CD4-positive, alpha-beta T cell treated with Interleukin-1 beta for 1 hour (primary cell): ENCODE data around the gene CHIC2.

Experiments
- DNase-seq, 2 donors: peaks; one replicate each; pipeline ENCODE4 v3.0.0-alpha.2; 2020 to 2022

Gene CHIC2

DNA sequence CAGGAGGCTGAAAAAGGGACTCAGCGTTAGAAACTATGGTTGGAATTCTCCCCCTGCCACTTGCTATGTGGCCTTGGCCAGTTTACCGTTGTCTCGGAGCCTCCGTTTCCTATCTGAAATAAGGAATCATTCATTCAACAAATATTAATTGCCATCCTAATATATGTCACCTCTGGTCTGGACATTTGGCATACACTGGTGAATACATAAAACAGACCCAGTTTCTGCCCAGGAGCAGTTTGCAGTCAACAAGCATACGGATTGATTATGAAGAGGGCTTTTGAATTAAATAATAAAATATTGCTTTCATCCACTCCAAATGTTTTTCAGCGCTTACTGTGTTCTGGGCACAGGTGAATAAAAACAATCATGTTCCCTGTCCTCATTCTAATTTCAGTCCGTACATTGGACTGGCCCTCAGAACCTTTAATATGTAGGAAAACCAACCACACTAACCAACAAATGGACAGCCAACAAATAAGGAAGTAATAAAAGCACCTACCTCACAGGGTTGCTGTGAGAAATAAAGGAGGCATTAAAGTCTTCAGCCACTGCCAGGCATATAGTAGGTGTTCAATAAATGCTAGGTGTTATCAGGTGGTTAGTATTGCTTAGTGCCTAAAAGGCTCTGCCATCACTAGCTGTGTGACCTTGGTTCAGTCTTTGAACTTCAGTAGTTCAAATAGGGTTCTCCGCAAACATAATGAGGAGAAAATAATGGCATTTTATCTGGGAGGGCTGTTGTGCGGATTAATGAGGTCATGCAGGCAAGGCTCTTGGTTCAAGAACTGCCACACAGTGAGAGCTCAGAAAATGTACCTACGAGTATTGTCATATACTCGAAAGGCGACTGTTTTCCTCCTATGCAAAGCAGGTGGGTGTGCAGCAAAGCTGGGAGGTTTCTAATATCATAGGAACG is 28.3 kb upstream of the CHIC2 start:
- no peak for DNase-seq

DNA sequence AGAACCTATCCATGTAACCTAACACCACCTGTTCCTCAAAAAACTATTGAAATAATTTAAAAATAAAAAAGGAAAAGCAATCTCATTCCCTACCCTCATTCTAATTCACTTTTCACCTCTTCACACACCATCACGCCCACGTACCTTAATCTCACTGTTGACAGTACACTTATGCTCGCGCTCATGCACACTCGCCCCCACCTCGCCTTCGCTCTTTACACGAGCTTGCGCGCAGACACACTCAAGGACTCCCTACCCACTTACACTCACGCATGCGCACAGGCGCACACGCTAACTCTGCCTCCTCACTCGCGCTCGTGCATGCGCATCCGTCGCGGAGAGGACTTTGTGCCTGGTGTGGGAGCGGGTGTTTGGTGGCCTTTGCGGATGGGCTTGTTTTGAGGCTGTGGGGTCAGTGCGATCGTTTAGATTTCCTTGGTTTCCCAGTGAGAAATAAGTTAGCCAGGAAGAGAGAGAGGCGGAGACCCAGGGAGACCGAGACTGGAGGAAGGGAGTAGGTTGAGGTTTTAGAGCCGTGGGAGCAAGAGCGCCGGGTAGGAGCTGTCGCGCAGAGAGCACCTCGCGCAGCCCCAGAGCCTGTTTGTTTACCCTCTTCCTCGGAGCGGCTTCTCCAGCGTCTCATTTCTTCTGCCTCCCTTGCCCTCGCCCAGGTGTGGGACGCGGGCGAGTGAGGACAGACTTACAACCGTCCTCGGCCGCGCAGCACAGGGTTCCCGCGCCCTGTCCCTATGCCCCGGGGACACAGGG is 27.4 kb upstream of the CHIC2 start:
- DNase-seq: peak; percentile 84 to 88

DNA sequence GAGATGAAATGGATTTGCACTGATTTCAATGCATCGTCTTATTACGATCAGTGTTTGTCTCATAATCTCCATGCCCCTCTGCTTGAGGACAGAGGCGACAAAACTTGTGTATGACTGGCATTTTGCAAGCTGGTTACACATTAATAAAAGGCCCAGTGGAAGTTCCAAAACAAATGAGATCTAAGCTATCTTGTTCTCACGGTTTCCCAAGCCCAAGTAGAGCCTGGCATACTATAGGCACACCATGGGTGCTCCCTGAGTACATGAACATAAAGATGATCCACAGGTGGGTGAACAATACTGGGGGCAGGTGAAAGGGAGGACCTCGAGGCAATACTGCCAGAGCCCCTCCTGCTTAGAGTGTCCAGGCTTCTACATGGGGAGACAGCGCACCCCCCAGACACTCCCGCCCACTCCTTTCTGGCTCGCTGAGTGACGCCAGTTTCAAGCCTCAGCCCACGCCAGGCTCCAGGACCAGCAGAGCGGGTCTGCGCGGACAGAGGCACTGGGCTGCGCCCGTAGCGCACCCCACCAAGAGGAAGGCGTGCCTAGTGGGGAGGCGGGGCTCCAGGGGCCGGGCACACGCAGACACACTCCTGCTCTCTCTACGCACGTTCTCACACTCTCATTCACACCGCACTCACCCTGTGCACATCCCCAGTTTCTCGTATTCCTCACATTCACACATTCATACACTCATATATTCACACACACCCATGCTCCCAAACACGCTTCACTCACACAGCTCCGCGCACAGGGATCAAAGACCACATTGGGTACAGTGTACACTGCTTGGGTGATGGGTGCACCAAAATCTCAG is 26.6 kb upstream of the CHIC2 start:
- peak; percentile 27 to 35 for DNase-seq

DNA sequence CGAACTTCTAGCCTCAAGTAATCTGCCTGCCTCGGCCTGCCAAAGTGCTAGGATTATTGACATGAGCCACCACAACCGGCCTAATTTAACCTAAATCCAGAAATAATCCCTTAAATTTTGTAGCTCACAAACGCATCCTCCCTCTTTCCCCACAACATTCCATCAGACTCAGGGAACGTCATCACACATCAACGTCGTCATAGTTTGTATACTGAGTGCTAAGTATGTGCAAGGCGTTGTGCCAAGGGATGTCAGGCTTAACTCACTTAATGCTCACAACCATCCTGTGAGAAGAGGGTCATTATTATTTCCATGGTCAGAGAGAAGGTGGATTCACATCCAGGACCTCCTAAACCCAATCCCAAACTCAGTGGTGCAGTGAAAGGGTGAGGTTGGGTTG is 26.0 kb upstream of the CHIC2 start:
- no peak for DNase-seq

DNA sequence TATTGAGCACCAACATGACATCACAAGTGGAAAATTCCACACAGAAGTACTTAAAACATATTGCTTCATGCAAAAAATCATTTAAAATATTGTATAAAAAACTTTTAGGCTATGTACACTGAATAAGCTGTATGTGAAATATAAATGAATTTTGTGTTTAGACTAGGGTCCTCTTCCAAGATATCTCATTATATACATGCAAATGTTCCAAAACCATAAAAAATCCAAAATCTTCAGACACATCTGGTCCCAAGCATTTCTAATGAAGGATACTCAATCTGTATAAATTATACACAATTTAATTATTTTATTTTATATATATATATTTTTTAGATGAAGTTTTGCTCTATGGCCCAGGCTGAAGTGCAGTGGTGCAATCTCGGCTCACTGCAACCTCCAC is 25.5 kb upstream of the CHIC2 start:
- DNase-seq: no peak

DNA sequence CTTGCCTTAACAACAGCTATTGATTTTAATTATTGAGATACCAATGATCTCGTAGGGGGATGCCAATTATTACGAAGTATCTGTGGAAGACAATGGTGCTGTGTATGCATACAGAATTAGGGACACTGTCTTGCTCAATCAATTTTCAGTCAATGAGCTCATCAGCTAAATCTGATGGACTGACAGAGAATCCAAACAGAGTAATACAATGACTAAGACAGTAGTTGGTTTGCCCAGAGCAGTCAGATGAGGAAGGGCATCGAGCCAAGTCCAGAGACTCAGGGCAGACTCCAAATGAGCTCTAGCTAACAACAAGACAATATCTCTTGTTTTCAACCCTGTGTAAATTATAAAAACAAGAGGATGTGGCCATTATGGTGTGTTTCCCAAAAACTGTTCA is 20.9 kb upstream of the CHIC2 start:
- no peak for DNase-seq

DNA sequence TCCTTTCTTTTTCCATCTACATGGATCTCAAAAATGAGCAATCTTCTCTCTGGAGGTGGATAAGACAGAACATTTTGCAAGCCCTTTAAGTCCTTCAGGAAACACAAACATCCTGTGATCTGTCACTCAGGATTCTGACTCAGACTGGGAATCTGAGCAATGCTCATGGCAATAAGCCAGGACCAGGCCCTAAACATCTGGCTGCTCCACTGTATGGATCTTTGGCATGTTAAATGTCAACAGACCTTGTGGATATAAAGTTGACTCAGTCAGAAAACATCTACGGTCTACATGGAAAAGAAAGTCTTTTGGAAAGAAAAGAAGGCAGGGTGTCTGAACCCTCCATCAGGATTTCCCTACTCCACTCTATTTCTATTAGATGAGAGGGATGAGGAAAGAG is 17.8 kb upstream of the CHIC2 start:
- DNase-seq: no peak

DNA sequence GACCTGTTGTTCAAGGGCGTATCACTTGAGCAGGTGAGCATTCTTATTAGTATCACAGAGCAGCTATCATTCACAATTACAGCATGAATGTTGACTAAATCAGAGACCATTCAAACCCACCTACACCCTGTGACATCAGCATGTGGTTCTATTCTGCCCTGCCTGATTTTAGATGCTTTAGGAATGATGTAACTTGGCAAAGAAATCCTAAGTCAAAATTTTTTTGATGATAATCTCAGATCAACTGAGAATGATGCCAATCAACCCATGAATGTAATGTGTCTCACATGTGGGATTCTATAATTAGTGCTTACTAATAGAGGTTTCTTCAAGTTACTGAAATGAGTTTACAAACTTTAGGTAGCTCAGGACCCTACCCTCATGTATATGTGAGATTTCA is 13.4 kb upstream of the CHIC2 start:
- DNase-seq: no peak

DNA sequence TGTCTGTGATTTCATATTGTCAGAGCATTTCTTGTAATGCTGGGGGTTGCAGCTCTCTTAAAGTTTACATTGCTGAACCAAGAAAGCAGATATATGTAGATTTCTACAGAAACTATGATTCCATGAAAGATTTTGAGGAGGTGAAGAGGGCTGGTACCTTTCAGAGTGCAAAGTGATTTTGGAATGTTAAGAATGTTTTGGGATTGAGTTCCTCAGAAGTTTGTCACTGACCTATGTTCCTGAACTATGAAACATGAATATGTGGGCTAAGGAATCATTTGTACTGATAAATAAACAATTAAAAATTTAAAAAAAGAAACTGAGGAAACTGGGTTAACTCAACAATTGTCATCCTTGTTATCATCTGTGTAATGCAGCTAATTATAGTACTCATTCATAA is 12.3 kb upstream of the CHIC2 start:
- no peak for DNase-seq

DNA sequence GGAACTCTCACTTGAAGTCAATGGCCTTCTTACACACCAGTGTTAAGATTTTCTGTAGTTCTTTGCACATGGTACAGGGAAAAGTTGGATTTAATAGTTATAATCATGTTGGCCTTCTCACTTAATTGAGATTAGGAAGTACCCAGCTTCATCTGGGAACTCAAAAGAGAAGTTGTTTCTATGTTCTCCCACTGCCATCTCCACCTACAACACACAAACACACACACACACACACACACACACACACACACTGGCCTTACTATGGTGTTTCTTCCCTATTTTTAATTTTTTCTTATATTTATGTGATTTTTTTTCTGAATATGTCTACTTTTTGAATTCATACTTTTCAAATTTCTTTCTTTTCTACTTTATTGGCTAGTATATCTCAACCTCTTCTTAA is 10.0 kb upstream of the CHIC2 start:
- no peak for DNase-seq

DNA sequence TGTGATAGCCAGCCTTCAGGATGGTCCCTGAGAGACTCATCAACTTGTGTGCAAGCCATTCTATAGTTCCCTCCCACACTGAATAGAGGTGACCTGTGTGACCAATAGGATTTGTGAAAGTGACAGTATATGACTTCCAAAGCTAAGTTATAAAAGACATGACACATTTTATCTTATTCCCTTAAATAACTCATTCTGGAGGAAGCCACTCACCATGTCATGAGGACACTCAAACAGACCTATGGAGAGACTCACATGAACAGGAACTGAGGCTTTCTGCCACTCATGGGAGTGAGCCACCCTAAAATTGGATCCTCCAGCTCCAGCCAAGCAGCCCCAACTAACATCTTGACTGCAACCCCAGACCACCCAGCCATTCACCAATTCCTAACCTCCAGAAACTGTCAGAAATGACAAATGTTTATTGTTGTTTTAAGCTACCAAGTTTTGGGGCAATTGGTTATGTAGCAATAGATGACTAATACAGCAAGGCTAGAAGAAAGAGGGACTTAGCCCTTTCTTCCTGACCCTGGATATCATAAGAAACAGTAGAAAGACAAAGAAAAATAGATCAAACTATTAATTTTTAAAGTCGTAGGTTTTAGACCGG is 9.0 kb upstream of the CHIC2 start:
- DNase-seq: no peak

DNA sequence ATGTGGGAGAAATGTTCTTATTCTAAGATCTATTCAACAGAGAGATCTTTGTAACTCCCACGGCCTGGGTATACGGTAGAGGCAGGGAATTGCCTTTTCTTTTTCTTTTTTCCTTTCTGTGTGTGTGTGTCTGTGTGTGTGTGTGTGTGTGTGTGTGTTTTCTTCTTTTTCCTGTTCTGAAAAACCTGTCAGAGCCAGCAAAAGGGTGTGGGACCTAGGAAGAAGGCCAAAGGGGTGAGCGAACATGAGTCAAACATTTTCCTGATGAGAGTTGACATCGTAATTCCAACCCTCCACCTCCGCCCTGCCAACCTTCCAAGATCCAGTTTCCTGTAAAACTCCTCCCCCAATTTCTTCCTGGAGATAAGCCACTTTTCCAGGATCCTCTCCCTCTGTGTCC is 2.8 kb upstream of the CHIC2 start:
- no peak for DNase-seq

DNA sequence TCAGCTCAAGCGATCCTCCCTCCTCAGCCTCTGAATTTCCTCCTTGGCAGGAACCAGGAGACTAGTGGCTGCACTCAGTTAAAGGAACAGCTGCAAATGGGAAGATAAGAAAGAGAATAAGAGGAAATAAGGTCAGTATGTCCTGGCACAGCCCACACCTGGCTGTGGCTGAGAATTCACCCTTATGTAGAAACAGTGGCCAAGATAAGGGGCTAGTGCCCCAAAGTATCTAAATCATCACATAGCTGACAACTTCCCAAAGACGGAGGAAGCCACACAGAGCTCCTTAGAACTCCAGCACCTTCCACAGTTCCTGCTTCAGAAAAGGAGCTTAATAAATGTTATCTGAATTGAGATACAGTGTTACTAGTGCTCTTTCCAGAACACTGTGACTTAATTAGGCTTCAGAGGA is 2.3 kb upstream of the CHIC2 start:
- DNase-seq: no peak

DNA sequence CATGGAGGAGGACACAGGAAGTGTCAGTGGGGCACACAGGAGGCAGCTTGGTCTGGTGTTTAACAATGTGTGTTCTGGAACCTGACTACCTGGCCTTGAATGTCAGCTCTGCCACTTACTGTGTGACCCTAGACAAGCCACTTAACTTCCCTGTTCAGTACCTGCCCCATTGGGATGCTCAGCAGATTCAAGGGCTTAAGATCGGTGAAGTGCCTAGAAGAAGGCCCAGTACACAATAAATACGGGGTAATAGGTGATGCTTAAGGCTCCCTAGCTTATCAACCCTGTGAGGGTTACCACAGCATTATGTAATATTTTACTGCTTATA is 1.6 kb upstream of the CHIC2 start:
- DNase-seq: no peak

DNA sequence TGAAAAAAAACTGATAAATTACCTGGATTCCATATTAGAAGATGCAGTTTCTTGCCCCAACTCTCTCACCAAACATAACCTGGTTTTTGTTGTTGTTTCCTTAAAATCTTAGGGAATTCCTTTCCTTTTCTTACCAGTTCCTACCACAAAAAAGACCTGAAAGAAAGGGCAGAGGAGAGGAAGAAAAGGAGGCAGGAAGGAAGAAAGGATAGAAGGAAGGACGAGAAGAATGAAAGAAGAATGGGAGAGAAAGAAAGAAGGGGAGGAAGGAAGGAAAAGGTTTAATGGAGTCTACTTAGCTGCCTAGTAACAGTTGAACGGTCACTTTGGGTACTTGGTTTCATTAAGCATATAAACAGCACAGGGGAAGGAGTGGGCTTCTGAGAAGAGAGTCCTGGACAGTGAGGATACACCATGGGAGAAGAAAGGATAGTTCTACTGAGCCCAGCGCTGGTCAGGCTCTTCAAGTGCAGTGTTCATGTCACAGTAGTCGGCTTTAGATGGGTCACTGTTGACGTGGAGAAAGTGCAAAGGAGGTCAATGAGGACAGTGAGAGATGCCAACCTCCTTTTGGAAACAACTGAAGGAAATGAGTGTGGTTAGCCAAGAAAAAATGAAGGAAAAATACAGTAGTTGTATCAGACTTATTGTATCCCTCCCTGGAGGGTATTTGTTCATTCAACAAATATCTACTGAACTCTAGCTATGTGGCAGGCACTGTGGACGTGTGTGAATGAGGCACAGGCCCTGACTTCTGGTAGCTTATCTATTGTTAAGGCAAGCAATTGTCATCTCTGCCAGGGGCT is 1.1 kb upstream of the CHIC2 start:
- DNase-seq: no peak

DNA sequence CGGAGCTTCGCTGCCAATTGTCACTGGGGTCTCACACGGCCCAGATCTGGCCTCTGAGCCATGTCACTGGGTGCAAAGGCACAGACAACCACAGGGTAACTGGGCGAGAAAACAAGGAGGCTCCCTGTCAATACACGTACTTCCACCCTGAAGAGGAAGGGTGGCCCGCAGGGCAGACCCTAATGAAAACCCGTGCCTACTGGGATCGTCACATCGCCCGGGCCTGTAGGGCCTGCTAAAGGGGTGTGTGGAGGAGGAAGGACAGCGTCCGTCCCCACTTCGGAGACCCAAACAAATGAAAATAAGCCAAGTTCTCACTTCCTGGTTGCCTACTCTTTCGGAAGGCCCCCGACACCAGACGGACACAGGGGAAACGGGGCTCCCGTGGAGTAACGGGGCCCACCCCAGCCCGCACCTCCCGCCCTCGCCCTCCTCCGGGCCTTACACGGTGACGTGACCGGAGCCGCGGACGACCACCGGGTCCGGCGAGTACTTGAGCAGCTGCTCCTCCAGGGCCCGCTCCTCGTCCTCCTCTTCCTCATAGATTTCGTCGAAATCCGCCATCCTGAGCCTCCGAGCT is 578 bp downstream of the CHIC2 start:
- peak; percentile 43 to 48 for DNase-seq

DNA sequence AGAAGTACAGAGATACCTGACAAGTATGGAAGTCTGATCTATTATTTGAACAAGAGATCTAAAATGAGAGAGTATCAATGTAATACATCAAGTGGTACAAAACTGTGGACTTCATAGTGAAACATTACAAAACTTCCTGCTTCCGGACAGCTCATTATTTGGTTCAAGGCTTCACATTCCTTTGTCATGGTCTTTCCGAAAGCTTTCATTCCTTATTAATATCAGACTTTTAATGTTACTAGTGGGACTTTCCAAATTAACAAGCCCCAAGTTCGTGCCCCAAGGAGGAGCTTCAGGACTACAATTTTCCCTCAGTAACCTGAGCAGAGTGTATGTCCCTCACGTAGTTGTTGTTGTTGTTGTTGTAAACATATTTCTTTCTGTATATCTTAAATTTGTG is 1.2 kb downstream of the CHIC2 start:
- peak in 1 of 2 donors; percentile 20 for DNase-seq

DNA sequence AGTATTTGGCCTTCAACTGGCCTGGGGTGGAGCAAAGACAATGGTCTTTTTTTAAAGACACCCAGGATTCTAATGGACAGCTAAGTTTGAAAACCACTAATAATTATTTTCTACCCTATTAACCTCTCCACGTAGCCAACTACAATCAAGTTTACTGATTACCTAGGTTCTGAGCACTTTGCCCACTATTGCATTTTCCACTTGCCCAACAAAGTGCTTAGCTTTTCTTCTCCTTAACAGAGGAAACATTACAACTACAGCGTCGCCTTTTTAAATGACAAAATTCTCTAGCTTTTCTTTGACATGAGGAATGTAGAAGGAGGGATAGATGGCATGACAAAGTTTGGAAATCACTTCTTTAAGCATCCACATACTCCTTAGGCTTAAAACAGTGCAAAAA is 2.0 kb downstream of the CHIC2 start:
- no peak for DNase-seq

DNA sequence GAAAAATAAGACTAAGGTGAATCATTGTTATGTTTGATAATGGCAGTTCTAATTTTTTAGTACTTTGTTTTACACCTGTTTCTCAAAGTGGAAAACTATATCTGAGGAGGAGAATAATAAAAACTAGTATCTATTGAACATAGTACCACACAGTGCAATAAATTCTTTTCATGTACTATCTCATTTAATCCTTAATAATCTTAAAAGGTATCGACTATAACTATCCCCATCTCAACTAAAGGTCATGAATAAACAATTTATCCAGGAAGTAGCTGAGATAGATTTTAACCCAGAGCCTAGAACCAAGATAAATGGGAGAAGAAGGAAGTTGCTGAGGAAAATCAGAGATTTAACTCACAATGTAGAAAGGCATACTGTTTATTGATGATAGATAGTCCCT is 2.5 kb downstream of the CHIC2 start:
- DNase-seq: no peak

DNA sequence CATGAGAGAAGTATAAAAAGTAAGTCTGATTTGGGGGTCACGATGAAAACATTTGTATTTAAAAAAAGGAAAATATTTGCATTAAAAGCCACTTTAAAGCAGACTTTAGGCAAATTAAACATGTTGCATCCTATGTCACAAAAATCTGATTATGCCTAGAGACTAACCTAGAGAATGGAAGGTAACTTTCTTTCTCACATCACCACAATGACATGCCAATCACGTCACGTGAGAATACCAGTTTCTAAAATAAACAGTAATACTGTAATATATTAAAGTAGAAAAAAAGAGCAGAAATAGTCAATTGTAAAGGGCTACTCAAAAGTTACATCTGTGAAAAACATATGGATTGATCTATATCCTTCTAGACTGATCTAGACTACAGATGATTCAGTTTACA is 3.3 kb downstream of the CHIC2 start:
- DNase-seq: no peak

DNA sequence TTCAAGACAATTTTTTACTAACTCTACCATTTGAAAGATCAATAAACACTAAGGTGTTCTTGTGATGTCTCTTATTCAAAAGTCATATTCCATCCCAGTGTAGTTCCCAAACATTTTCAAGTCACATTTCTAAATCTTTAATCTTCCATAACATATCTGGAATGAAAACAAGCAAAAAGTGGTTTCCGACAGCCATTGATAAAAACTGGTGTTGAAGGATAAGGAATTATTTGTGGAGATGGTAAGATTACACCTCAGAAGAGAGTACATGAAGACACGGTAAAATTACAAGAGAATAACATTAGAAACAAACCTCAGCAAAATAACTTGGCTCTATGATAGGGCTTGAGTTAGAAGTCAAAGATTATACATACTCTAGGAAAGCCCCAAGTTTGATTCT is 4.3 kb downstream of the CHIC2 start:
- DNase-seq: no peak

DNA sequence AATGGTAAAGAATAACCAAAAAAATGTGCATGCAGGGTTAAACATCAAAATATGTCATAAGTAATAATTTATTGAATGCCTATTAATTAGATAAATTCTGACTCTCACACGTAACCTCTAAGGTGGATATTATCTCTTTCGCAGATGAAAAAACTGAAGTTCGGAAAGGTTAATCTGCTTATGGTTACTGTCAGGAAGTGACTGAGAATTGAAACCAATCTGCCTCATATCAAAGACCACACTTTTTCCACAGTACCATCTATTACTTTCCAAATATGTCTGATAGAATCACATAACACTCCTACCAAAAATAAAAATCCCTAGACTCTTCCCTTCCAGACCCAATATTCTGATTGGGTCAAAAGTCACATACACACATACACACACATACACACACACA is 6.2 kb downstream of the CHIC2 start:
- DNase-seq: peak in 1 of 2 donors; percentile 28
